ENCODE results near the gene RFNG.

The RFNG gene

GRCh38 chr17:82007495-82008257, 43.9 kb downstream of the RFNG start:
- Mint-ChIP-seq H3K36me3 (ENCODE audit: low read depth) (no peaks in the 10 kb centered on the region), H3K27me3 (ENCODE audit: low read depth, poor library complexity) (no peaks in the 10 kb centered on the region), H3K4me3 (no peak overlapping the region), H3K4me1 (peaks cover 32% of the 10 kb centered on the region), H3K27ac (no peak overlapping the region), H3K9me3 (no peaks in the 10 kb centered on the region)
- TF ChIP-seq, protein P1, sequence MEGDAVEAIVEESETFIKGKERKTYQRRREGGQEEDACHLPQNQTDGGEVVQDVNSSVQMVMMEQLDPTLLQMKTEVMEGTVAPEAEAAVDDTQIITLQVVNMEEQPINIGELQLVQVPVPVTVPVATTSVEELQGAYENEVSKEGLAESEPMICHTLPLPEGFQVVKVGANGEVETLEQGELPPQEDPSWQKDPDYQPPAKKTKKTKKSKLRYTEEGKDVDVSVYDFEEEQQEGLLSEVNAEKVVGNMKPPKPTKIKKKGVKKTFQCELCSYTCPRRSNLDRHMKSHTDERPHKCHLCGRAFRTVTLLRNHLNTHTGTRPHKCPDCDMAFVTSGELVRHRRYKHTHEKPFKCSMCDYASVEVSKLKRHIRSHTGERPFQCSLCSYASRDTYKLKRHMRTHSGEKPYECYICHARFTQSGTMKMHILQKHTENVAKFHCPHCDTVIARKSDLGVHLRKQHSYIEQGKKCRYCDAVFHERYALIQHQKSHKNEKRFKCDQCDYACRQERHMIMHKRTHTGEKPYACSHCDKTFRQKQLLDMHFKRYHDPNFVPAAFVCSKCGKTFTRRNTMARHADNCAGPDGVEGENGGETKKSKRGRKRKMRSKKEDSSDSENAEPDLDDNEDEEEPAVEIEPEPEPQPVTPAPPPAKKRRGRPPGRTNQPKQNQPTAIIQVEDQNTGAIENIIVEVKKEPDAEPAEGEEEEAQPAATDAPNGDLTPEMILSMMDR (IDR thresholded peaks at IDR 0.05) = no peak
- peak; percentile 8 for DNase-seq

GRCh38 chr17:82007228-82007494, 44.5 kb downstream of the RFNG start:
- H3K27ac Mint-ChIP-seq = no peak overlapping the region
- no peak for DNase-seq
- peaks cover 32% of the 10 kb centered on the region for H3K4me1 Mint-ChIP-seq
- no peaks in the 10 kb centered on the region for H3K36me3 Mint-ChIP-seq (ENCODE audit: low read depth)
- no peak overlapping the region for H3K4me3 Mint-ChIP-seq
- TF ChIP-seq, protein P1 (IDR thresholded peaks at IDR 0.05) = no peak
- no peaks in the 10 kb centered on the region for H3K27me3 Mint-ChIP-seq (ENCODE audit: low read depth, poor library complexity)
- H3K9me3 Mint-ChIP-seq = no peaks in the 10 kb centered on the region

GRCh38 chr17:82006468-82007227, 45.0 kb downstream of the RFNG start:
- TF ChIP-seq, protein P1 (IDR thresholded peaks at IDR 0.05) = no peak
- H3K27me3 Mint-ChIP-seq (ENCODE audit: low read depth, poor library complexity) = no peaks in the 10 kb centered on the region
- DNase-seq = no peak
- no peaks in the 10 kb centered on the region for H3K9me3 Mint-ChIP-seq
- no peak overlapping the region for H3K27ac Mint-ChIP-seq
- no peak overlapping the region for H3K4me3 Mint-ChIP-seq
- H3K4me1 Mint-ChIP-seq = peaks cover 36% of the 10 kb centered on the region
- no peaks in the 10 kb centered on the region for H3K36me3 Mint-ChIP-seq (ENCODE audit: low read depth)

DNA sequence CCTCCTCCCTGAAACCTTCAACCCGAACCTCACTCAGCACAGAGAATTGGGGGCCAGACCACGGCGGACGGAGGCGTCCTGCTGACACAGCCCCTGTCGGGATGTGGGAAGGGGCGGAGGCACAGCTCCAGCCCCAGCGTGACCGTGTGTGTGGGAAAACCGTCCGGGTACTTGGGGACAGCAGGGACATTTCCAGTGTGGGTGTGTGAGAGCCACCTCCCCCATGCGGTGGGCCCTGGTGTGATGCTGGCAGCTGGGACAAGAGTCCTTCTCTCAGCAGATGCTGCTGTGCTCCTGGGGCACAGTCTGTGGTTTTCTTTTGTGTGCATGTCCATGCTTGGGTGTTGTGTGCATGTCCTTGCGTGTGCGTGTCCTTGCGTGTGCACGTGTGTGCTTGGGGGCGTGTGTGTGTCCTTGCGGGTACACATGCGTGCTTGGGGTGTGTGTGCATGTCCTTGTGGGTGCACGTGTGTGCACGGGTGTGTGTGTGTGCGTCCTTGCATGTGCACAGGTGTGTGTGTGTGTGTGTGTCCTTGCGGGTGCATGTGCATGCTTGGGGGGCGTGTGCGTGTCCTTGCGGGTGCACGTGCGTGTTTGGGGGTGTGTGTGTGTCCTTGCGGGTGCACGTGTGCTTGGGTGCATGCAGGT, 45.8 kb downstream of the RFNG start:
- Mint-ChIP-seq H3K36me3 (ENCODE audit: low read depth) (no peaks in the 10 kb centered on the region), H3K4me3 (no peak overlapping the region), H3K4me1 (peaks cover 41% of the 10 kb centered on the region), H3K9me3 (no peaks in the 10 kb centered on the region), H3K27me3 (ENCODE audit: low read depth, poor library complexity) (no peaks in the 10 kb centered on the region), H3K27ac (no peak overlapping the region)
- peak; percentile 5 for DNase-seq
- TF ChIP-seq, protein P1 (IDR thresholded peaks at IDR 0.05) = no peak

- H3K4me1 Mint-ChIP-seq = peaks cover 50% of the 10 kb centered on the region
- TF ChIP-seq, protein P1 (IDR thresholded peaks at IDR 0.05) = no peak
- H3K27ac Mint-ChIP-seq = no peak overlapping the region
- no peaks in the 10 kb centered on the region for H3K9me3 Mint-ChIP-seq
- no peaks in the 10 kb centered on the region for H3K27me3 Mint-ChIP-seq (ENCODE audit: low read depth, poor library complexity)
- no peak for DNase-seq
- H3K36me3 Mint-ChIP-seq (ENCODE audit: low read depth) = no peaks in the 10 kb centered on the region
- no peak overlapping the region for H3K4me3 Mint-ChIP-seq
Measured at GRCh38 chr17:82004517-82005455, 46.8 kb downstream of the RFNG start.

Measured in nephron progenitor cell (in vitro differentiated cells).